ENCODE results near the gene TAP1. TPM values are rescaled to one million over a fixed set of nuclear protein-coding genes. Genes with fewer than 3 reads are reported as not detected.
A peak's percentile ranks its signal among the peaks of the same experiment; 100 is the strongest.
"Not testable (repeated sequence)": the region's sequence is repeated elsewhere in the genome, so short reads cannot be mapped to it uniquely, and the experiment has no call there.

Gene TAP1, protein sequence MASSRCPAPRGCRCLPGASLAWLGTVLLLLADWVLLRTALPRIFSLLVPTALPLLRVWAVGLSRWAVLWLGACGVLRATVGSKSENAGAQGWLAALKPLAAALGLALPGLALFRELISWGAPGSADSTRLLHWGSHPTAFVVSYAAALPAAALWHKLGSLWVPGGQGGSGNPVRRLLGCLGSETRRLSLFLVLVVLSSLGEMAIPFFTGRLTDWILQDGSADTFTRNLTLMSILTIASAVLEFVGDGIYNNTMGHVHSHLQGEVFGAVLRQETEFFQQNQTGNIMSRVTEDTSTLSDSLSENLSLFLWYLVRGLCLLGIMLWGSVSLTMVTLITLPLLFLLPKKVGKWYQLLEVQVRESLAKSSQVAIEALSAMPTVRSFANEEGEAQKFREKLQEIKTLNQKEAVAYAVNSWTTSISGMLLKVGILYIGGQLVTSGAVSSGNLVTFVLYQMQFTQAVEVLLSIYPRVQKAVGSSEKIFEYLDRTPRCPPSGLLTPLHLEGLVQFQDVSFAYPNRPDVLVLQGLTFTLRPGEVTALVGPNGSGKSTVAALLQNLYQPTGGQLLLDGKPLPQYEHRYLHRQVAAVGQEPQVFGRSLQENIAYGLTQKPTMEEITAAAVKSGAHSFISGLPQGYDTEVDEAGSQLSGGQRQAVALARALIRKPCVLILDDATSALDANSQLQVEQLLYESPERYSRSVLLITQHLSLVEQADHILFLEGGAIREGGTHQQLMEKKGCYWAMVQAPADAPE
- 1.7 and 2.8 TPM in 2 replicates for total RNA-seq (2014; rRNA removed; shearing (Covaris generic))

DNA sequence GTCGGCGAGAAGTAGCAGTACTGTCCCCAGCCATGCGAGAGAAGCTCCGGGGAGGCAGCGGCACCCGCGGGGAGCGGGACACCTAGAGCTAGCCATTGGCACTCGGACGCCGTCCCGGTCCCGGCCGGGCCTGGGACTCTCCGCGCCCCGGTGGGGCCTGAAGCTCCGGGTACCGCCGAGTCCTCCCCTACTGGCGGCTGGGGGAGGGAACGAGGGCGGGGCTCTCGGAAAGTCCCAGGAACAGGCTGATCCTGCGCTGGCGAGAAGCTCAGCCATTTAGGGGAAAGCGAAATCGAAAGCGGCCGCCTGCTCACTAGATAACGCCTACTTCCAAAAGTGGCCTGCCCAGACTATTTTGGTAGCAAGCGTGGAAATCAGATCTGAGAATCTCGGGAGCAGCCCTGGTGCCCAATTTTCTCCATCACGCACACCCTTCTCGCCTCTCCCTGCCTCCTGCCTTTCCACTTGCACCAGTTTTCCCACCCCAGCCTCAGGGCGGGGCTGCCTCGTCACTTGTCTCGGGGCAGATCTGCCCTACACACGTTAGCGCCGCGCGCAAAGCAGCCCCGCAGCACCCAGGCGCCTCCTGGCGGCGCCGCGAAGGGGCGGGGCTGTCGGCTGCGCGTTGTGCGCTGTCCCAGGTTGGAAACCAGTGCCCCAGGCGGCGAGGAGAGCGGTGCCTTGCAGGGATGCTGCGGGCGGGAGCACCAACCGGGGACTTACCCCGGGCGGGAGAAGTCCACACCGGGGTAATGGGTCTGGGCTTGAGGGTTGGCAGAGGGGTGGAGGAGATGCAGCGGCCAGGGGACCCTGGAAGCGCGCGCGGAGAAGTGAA lies at the start of gene TAP1, which contains the start of gene PSMB9:
Gene TAP1 (minus strand): TSS at position 164 of the 835 bp plus-strand sequence. CDS start 68 bp downstream, at position 96.
Gene PSMB9 (plus strand): TSS at position 652 of the 835 bp plus-strand sequence. CDS start 38 bp downstream, at position 690.
- no peaks in the 10 kb centered on the region; the same call in 1 of the 2 replicates for H3K36me3 ChIP-seq (replicated peaks; ENCODE audit: control insufficient read depth, insufficient read depth, low read length)
- H3K27me3 ChIP-seq (ENCODE audit: control insufficient read depth, insufficient read depth, low read length): peaks cover 69% of the 10 kb centered on the region
- H3K4me3 ChIP-seq (ENCODE audit: insufficient read depth, low read depth, low read length): peak within 1 kb of the TSS; percentile 59
- DNase-seq: peak; percentile 95

DNA sequence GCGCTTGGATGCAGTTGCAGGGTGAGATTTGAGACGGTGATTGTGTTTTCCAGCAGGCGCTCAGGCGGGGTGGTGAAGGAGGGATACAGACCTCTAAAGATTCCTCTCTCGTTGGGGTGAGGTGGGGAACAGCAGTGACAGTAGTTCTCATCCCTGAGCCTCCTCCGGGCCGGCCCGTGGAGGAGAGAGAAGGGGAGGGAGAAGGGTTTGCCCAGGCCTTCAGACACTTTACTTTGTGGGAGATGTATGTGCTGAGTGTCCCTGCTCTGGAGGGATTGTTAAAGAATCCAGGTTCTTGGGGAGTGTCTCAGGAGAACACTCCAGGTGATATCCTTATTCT lies 41.5 kb upstream of the TAP1 start:
- DNase-seq: no peak
- Histone ChIP-seq H3K36me3 (replicated peaks; ENCODE audit: control insufficient read depth, insufficient read depth, low read length) (no peaks in the 10 kb centered on the region; the same call in 1 of the 2 replicates), H3K27me3 (ENCODE audit: control insufficient read depth, insufficient read depth, low read length) (no peaks in the 10 kb centered on the region; the same call in 1 of the 2 replicates), H3K4me3 (ENCODE audit: insufficient read depth, low read depth, low read length) (peak overlapping the region; percentile 84)

DNA sequence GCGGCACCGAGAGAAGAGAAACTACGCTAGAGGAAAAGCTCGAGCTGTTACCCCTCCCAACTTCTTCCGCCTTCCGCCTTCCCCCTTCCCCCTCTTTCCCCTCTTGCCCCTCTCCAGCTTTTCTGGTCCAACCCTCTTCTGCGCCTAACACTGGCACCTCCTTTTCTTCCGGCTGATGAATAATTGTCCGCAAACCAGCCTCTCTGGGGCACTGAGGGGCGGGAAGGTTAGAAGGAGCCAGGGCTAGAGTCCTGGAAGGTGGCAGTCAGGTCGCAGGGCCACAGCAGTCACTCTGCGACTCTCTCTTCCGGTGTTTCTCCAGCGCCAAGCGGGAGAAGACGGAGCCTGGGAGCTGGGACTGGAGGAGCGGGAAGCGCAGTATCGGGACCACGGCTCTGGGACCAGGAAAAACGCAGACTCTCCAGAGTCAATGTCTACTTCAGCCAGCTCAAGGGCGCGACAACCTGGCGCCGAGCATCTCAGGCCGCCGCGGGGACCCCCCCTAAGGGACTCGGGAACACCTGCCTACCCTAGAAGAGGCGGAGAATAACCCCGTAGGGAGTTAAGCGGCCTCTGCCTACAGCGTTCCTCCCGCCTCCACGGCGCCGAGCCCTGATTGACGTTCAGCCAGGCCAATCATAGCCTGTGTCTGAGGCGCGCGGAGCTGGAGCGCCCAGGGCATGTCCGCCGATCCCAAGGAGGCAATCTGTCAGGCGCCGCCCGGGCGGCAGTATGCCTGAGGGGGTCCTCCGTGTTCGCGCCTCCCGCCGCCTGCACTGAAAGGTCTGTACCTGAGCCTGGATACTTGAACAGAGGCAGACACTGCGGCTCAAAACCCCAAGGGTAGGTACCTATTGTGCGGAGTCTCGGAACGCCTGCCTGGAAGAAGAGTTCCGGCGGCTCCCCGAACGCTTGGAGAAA lies 40.8 kb upstream of the TAP1 start:
- Histone ChIP-seq H3K27me3 (ENCODE audit: control insufficient read depth, insufficient read depth, low read length) (no peaks in the 10 kb centered on the region; the same call in 1 of the 2 replicates), H3K36me3 (replicated peaks; ENCODE audit: control insufficient read depth, insufficient read depth, low read length) (no peaks in the 10 kb centered on the region; the same call in 1 of the 2 replicates), H3K4me3 (ENCODE audit: insufficient read depth, low read depth, low read length) (peak overlapping the region; percentile 84)
- peak; percentile 96 for DNase-seq

DNA sequence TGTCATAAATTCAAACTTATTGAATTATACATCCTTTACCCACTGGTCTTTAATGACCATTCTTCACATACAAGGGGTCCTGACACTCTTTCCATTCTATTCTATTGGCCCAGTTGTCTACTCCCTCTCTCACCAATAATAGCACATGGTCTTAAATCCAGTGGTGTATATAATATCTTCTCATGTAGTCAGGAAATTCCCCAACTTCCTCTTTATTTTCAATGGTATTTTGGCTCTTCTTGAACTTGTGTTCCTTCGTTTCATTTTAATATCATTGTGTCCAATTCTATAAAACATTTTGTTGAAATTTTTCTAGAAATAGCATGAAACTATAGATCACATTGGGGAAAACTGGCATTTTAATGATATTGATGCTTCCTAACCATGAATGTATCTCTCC lies 37.3 kb upstream of the TAP1 start:
- Histone ChIP-seq H3K36me3 (replicated peaks; ENCODE audit: control insufficient read depth, insufficient read depth, low read length) (no peaks in the 10 kb centered on the region), H3K4me3 (ENCODE audit: insufficient read depth, low read depth, low read length) (no peak overlapping the region), H3K27me3 (ENCODE audit: control insufficient read depth, insufficient read depth, low read length) (no peaks in the 10 kb centered on the region; the same call in 1 of the 2 replicates)
- no peak for DNase-seq

DNA sequence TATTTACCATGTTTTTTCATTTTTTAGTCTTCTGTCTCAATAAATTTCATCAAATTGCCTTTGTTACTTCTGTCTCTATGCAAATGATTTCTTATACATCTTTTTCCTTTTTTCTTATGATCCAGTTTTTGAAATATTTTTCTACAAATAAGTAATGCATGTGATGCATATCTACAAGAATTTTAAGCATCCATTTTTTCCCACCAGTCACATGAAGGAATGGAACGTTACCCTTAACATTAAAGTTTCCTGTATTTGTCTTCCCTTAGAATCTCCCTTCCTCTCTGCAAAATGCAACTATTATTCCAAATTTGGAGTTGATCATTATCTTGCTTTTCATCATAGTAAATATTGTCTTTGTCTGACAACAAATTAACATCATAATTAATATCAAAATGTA lies 36.0 kb upstream of the TAP1 start:
- Histone ChIP-seq H3K36me3 (replicated peaks; ENCODE audit: control insufficient read depth, insufficient read depth, low read length) (no peaks in the 10 kb centered on the region), H3K27me3 (ENCODE audit: control insufficient read depth, insufficient read depth, low read length) (no peaks in the 10 kb centered on the region), H3K4me3 (ENCODE audit: insufficient read depth, low read depth, low read length) (no peak overlapping the region)
- no peak for DNase-seq

DNA sequence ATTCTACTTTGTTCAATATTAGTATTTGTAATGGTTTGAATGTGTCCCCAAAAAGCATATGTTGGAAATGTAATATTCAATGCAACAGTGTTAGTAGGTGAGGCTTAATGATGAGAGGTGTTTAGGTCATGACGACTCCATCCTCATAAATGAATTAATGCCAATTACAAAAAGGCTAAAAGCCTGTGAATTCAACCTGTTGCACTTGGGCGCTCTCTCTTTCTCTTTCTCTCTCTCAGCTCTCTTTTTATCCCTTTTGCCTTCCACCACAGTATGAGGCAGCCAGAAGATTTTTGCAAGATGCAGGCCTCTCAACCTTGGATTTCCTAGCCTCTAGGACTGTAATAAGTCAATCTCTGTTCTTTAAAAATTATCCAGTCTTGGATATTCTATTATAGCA lies 35.1 kb upstream of the TAP1 start:
- DNase-seq: no peak
- Histone ChIP-seq H3K4me3 (ENCODE audit: insufficient read depth, low read depth, low read length) (no peak overlapping the region), H3K36me3 (replicated peaks; ENCODE audit: control insufficient read depth, insufficient read depth, low read length) (no peaks in the 10 kb centered on the region), H3K27me3 (ENCODE audit: control insufficient read depth, insufficient read depth, low read length) (no peaks in the 10 kb centered on the region)

DNA sequence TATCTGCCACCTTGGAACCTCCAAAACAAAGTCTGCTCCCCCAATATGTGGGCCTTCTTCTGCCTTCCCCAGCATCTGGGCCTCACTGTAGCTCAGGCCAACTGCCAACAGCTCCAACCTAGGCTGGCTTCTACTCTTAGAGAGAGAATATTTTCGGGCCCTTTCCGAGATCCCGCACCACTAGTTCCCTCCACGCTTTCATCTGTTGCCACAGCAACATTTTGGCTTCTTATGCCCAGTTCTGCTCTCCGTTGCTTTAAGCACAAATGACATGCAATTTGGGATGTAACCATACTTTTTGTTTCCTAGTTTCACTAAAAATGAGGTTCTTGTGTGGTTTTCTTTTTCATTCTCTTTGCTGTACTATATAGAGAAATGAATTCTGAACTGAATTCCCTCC lies 34.1 kb upstream of the TAP1 start:
- H3K4me3 ChIP-seq (ENCODE audit: insufficient read depth, low read depth, low read length): no peak overlapping the region
- no peak for DNase-seq

DNA sequence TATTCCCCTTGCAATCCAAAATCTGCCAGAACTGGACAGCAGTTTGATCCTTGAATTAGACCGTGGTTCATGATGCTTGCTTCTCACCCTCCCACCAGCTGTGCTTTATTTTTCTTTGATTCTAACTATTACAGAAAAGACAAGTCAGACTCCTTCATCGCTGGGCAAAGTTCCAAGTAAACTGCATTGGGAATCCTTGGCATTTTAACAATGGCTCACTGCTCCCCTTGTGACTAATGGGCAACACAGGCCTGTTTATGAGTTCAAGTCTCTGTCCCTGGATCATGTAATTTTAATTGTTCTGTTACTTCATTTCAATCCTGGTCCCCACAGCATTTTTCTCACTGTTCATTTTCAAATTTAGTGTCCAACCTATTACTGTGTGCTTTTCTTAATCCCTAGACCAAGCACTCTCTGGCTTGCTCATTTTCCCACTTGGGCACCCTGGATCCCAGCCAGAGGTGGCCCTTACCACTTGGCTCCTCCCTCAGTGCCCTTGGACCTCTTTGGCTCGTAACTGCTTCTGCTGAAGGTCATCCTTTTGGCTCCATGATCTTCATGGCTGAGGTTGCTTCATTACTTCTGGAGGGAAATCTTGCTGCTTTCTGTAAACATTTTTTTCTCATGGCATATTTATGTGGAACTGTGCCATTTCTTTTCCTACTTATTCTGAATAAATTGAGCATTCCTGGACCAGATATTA lies 33.3 kb upstream of the TAP1 start:
- no peak for DNase-seq

More for the DNA sequence above, 34.1 kb upstream of the TAP1 start:
- Histone ChIP-seq H3K27me3 (ENCODE audit: control insufficient read depth, insufficient read depth, low read length) (no peaks in the 10 kb centered on the region), H3K36me3 (replicated peaks; ENCODE audit: control insufficient read depth, insufficient read depth, low read length) (no peaks in the 10 kb centered on the region)

DNA sequence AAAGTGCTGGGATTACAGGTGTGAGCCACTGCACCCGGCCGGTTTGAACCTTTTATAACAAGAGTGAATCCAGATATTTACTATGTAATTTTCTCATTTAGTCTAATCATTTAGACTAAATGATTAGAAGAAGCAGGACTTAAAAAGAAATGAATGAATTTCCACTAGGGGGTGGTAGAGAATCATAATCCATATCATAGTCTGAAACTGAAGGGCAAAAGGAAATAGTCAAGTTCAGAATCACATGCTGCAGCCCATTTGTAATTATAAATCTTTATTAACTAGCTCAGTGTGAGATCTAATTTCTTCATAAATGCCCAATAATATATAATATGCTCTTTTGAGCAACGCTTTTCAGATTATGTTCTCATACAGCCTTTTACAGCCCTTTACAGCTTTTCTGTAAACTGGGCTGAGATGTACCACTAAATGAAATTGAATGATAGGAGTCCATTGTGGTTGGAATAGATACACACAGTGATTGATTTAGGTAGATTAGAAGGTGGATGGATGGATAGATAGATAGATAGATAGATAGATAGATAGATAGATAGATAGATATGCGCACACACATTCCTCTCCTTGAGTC lies 32.3 kb upstream of the TAP1 start:
- H3K4me3 ChIP-seq (ENCODE audit: insufficient read depth, low read depth, low read length): no peak overlapping the region
- no peaks in the 10 kb centered on the region for H3K36me3 ChIP-seq (replicated peaks; ENCODE audit: control insufficient read depth, insufficient read depth, low read length)
- H3K27me3 ChIP-seq (ENCODE audit: control insufficient read depth, insufficient read depth, low read length): no peaks in the 10 kb centered on the region
- DNase-seq: peak; percentile 39

More for the DNA sequence above, 33.3 kb upstream of the TAP1 start:
- H3K27me3 ChIP-seq (ENCODE audit: control insufficient read depth, insufficient read depth, low read length): no peaks in the 10 kb centered on the region
- no peak overlapping the region for H3K4me3 ChIP-seq (ENCODE audit: insufficient read depth, low read depth, low read length)
- no peaks in the 10 kb centered on the region for H3K36me3 ChIP-seq (replicated peaks; ENCODE audit: control insufficient read depth, insufficient read depth, low read length)

DNA sequence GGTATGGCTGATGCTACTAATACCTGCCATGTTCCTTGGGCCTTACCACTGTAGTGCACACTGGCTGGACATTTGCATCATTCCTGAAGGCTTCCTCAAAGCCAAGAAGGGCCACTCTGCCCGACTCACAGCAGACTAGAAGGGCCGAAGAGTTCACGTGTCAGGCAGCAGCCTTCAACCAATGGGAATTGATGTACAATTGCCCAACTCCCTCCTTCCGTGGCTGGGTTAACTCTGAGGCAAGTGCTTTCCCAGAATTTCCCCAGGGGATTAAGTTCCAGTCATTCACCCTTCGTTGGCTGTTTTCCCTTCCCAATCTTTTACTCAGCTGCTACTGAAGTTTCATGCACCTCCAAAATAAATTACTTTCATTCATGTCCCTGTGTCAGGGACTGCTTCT lies 30.3 kb upstream of the TAP1 start:
- DNase-seq: no peak
- Histone ChIP-seq H3K36me3 (replicated peaks; ENCODE audit: control insufficient read depth, insufficient read depth, low read length) (no peaks in the 10 kb centered on the region), H3K27me3 (ENCODE audit: control insufficient read depth, insufficient read depth, low read length) (no peaks in the 10 kb centered on the region), H3K4me3 (ENCODE audit: insufficient read depth, low read depth, low read length) (no peak overlapping the region)

DNA sequence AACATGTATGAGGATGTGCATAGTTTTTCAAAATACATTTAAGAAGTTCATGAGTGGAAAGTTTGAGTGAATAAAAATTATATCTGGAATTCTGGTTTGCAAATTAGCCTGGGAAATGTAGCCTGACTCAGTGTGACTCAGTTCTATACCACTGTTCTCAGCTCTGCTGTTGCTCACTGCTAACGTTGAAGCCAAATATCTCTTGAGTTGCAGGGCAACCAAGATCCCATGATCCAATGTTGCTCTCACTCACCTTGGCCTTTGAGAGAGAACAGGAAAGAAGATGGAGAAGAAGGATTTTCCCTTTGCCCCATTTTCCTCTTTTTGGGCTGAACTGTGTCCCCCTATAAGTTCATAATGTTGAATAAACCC lies 29.4 kb upstream of the TAP1 start:
- no peak for DNase-seq
- Histone ChIP-seq H3K36me3 (replicated peaks; ENCODE audit: control insufficient read depth, insufficient read depth, low read length) (no peaks in the 10 kb centered on the region), H3K27me3 (ENCODE audit: control insufficient read depth, insufficient read depth, low read length) (no peaks in the 10 kb centered on the region), H3K4me3 (ENCODE audit: insufficient read depth, low read depth, low read length) (no peak overlapping the region)

DNA sequence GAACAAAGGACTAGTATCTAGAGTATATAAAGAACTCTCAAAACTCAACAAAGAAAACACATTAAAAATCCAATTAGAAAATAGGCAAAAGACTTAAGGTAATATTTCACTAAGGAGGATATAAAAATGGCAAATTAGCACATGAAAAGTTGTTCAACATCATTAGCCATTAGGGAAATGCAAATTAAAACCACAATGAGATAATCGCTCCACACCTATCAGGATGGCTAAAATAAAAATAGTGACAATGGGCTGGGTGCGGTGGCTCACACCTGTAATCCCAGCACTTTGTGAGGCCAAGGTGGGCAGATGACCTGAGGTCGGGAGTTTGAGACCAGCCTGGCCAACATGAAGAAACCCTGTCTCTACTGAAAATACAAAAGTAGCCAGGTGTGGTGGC lies 27.5 kb upstream of the TAP1 start:
- not testable (repeated sequence) for H3K36me3 ChIP-seq (replicated peaks; ENCODE audit: control insufficient read depth, insufficient read depth, low read length); H3K27me3 ChIP-seq (ENCODE audit: control insufficient read depth, insufficient read depth, low read length); H3K4me3 ChIP-seq (ENCODE audit: insufficient read depth, low read depth, low read length); DNase-seq

DNA sequence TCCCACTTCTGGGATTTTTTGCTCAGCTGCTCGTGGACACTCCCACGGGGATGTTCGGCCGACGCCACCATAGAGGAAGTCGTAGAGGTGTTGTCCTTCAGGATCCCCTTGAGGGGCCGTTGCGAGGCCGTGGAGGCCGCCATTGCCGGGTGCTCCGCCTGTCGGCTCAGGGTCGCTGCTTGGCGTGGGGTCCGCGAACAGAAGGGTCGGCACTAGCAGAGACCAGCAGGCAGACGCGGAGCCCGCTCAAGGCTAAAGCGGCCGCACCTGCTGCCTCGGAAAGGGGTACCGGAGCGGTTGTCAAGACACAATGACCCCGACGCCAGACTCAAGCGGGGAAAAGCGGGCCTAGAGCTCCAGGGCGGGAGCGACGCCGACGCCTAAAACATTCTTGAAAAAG lies 26.2 kb upstream of the TAP1 start:
- Histone ChIP-seq H3K4me3 (ENCODE audit: insufficient read depth, low read depth, low read length) (no peak overlapping the region), H3K27me3 (ENCODE audit: control insufficient read depth, insufficient read depth, low read length) (no peaks in the 10 kb centered on the region; the same call in 1 of the 2 replicates), H3K36me3 (replicated peaks; ENCODE audit: control insufficient read depth, insufficient read depth, low read length) (no peaks in the 10 kb centered on the region)
- no peak for DNase-seq
